NCI-H524 (cell line): ENCODE results near the gene FAM90A26.
"Not testable (repeated sequence)": the region's sequence is repeated elsewhere in the genome, so short reads cannot be mapped to it uniquely, and the experiment has no call there.

ENCODE experiments used
- DNase-seq, 2 experiments: peaks; one replicate each; lab custom pipeline; 2025; lab: John Stamatoyannopoulos, UW

Gene FAM90A26

GRCh38 chr4:9169791-9170459 lies at the start of gene FAM90A26:
Gene FAM90A26, plus strand, starts transcription at chr4:9170409. Its CDS starts 2,764 bp downstream, at chr4:9173173.
- not testable (repeated sequence) for DNase-seq

- not testable (repeated sequence) for DNase-seq
These were observed 47.5 kb upstream of the FAM90A26 start for GRCh38 chr4:9122711-9123110.

GRCh38 chr4:9123572-9124007 lies 46.6 kb upstream of the FAM90A26 start:
- peak; percentile 39 to 73 for DNase-seq

- DNase-seq: peak; percentile 8 to 52
These were observed 44.5 kb upstream of the FAM90A26 start for GRCh38 chr4:9125601-9126161.

GRCh38 chr4:9131420-9131819 lies 38.8 kb upstream of the FAM90A26 start:
- DNase-seq: not testable (repeated sequence)

GRCh38 chr4:9132849-9133248 lies 37.4 kb upstream of the FAM90A26 start:
- not testable (repeated sequence) for DNase-seq

- not testable (repeated sequence) for DNase-seq
These were observed 36.2 kb upstream of the FAM90A26 start for GRCh38 chr4:9134011-9134410.

- DNase-seq: peak; percentile 53 to 87
These were observed 35.7 kb upstream of the FAM90A26 start for GRCh38 chr4:9134556-9134955.

GRCh38 chr4:9141050-9141449 lies 29.2 kb upstream of the FAM90A26 start:
- not testable (repeated sequence) for DNase-seq

GRCh38 chr4:9142786-9143185 lies 27.4 kb upstream of the FAM90A26 start:
- DNase-seq: not testable (repeated sequence)

GRCh38 chr4:9143421-9144080 lies 26.7 kb upstream of the FAM90A26 start:
- DNase-seq: no peak

GRCh38 chr4:9146967-9147366 lies 23.2 kb upstream of the FAM90A26 start:
- peak in 1 of 2 experiments; percentile 55 for DNase-seq

GRCh38 chr4:9147368-9147767 lies 22.8 kb upstream of the FAM90A26 start:
- not testable (repeated sequence) for DNase-seq

- not testable (repeated sequence) for DNase-seq
These were observed 21.4 kb upstream of the FAM90A26 start for GRCh38 chr4:9148611-9149409.

- DNase-seq: peak in 1 of 2 experiments; percentile 62
These were observed 18.4 kb upstream of the FAM90A26 start for GRCh38 chr4:9151809-9152179.

- DNase-seq: peak; percentile 80 to 90
These were observed 17.8 kb upstream of the FAM90A26 start for GRCh38 chr4:9152180-9153007.

GRCh38 chr4:9153008-9153570 lies 17.1 kb upstream of the FAM90A26 start:
- peak; percentile 92 to 96 for DNase-seq

GRCh38 chr4:9153571-9154157 lies 16.5 kb upstream of the FAM90A26 start:
- DNase-seq: peak; percentile 62 to 80

- DNase-seq: not testable (repeated sequence)
These were observed 14.9 kb upstream of the FAM90A26 start for GRCh38 chr4:9155101-9155886.

GRCh38 chr4:9158392-9158791 lies 11.8 kb upstream of the FAM90A26 start:
- not testable (repeated sequence) for DNase-seq
